Suprapubic skin (tissue), 3 donors: ENCODE data around the gene RRBP1.

Source experiments
- POLR2A ChIP-seq, 2 donors: fragments of 450-650 bp; IDR thresholded peaks; one replicate each; pipeline ENCODE4 v1.6.1; 2017; ENCODE audit warnings: antibody characterized with exemption in 2 of 2, mild to moderate bottlenecking in 2 of 2, moderate library complexity in 2 of 2
- TF ChIP-seq, protein P1 (sequence below), 2 donors: fragments of 200-600 bp in 1 of 2; fragments of 450-650 bp in 1 of 2; sonication (generic) in 1 of 2; IDR thresholded peaks; one replicate each; pipeline ENCODE4 v1.5.1; 2016 to 2019; ENCODE audit warnings: antibody characterized with exemption in 2 of 2, mild to moderate bottlenecking in 1 of 2, moderate library complexity in 1 of 2

- TF ChIP-seq, protein P1, sequence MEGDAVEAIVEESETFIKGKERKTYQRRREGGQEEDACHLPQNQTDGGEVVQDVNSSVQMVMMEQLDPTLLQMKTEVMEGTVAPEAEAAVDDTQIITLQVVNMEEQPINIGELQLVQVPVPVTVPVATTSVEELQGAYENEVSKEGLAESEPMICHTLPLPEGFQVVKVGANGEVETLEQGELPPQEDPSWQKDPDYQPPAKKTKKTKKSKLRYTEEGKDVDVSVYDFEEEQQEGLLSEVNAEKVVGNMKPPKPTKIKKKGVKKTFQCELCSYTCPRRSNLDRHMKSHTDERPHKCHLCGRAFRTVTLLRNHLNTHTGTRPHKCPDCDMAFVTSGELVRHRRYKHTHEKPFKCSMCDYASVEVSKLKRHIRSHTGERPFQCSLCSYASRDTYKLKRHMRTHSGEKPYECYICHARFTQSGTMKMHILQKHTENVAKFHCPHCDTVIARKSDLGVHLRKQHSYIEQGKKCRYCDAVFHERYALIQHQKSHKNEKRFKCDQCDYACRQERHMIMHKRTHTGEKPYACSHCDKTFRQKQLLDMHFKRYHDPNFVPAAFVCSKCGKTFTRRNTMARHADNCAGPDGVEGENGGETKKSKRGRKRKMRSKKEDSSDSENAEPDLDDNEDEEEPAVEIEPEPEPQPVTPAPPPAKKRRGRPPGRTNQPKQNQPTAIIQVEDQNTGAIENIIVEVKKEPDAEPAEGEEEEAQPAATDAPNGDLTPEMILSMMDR (IDR thresholded peaks at IDR 0.05) = no peak
- no peak for TF ChIP-seq POLR2A (IDR thresholded peaks at IDR 0.05)
Measured at GRCh38 chr20:17598013-17598550, 84.0 kb downstream of the RRBP1 start.
